Endothelial cell of umbilical vein (primary cell): ENCODE data around the gene IGSF3. TPM values are rescaled to one million over a fixed set of nuclear protein-coding genes. Genes with fewer than 3 reads are reported as not detected.

Source experiments
- BruUV-seq: library from RNA; stranded (reverse); fragments of 400-500 nt; replicated peaks from 2 replicates; lab custom pipeline; 2021; lab: Mats Ljungman, UMichigan
- CTCF ChIA-PET: fragments of 300-600, 350-600 bp; sonication (Branson Sonifier 250); formaldehyde crosslinking; loops from one replicate; lab custom pipeline; 2021; ENCODE audit warnings: antibody characterized with exemption, inconsistent platforms; lab: Charles Lee
- POLR2A ChIA-PET: fragments of 300-600, 350-600 bp; sonication (Branson Sonifier 250); formaldehyde crosslinking; loops from one replicate; lab custom pipeline; 2021; ENCODE audit warnings: antibody characterized with exemption, inconsistent platforms; lab: Charles Lee
- DNase-seq: peaks from one replicate; pipeline ENCODE4 v3.0.0-alpha.2; 2011; ENCODE audit warnings: low read depth, low spot score
- FAIRE-seq: peaks from 2 replicates; lab custom pipeline; 2011; peaks lifted over from hg19 to GRCh38; lab: Jason Lieb, UNC
- H2AFZ ChIP-seq: 2 replicates; pipeline ENCODE4 v1.6.0; 2012; ENCODE audit warnings: low read depth, low read length, control low read depth, inconsistent platforms
- H3K27ac ChIP-seq: 2 replicates; pipeline ENCODE4 v1.5.1; 2011; ENCODE audit warnings: low read depth, mild to moderate bottlenecking, control low read depth, low read length, moderate library complexity; ENCODE audit not compliant: insufficient read depth
- H3K27me3 ChIP-seq, 2 experiments: 2 replicates each; pipeline versions ENCODE4 v1.6.0 to v1.6.1; 2011; ENCODE audit warnings: low read length in 2 of 2, mixed read lengths in 1 of 2; ENCODE audit not compliant: control insufficient read depth in 2 of 2, insufficient read depth in 2 of 2
- H3K36me3 ChIP-seq, 2 experiments: 2 replicates in 1 of 2; 3 replicates in 1 of 2; pipeline ENCODE4 v1.5.1; 2011; ENCODE audit warnings: low read length in 2 of 2, mild to moderate bottlenecking in 1 of 2, moderate library complexity in 1 of 2; ENCODE audit not compliant: control insufficient read depth in 2 of 2, insufficient read depth in 2 of 2; ENCODE audit errors: extremely low read depth in 1 of 2
- H3K4me1 ChIP-seq: 3 replicates; pipeline ENCODE4 v1.5.1; 2011; ENCODE audit warnings: mild to moderate bottlenecking, low read length; ENCODE audit not compliant: control insufficient read depth, insufficient read depth; ENCODE audit errors: extremely low read depth
- H3K4me2 ChIP-seq: 2 replicates; pipeline ENCODE4 v1.6.1; 2011; ENCODE audit warnings: low read length, control low read depth, mixed read lengths; ENCODE audit not compliant: insufficient read depth
- H3K4me3 ChIP-seq, 3 experiments: fragments of 200-600 bp in 1 of 3; sonication (generic), shearing (Covaris generic) in 1 of 3; replicated peaks in 1 of 3; 2 replicates each; pipeline ENCODE4 v1.5.1; 2011 to 2016; ENCODE audit warnings: control low read depth in 3 of 3, low read length in 3 of 3, mild to moderate bottlenecking in 2 of 3, inconsistent platforms in 1 of 3, low read depth in 1 of 3, moderate library complexity in 1 of 3; ENCODE audit not compliant: insufficient read depth in 1 of 3
- H3K79me2 ChIP-seq: 2 replicates; pipeline ENCODE4 v1.6.0; 2012; ENCODE audit warnings: low read length, inconsistent platforms; ENCODE audit not compliant: control insufficient read depth, insufficient read depth
- H3K9ac ChIP-seq: replicated peaks from 2 replicates; pipeline ENCODE3; 2011; ENCODE audit warnings: low read length, control low read depth; ENCODE audit not compliant: insufficient read depth; ENCODE audit errors: extremely low read depth
- H3K9me1 ChIP-seq: replicated peaks from 3 replicates; pipeline ENCODE4 v1.6.0; 2011; ENCODE audit warnings: mild to moderate bottlenecking, low read length; ENCODE audit not compliant: control insufficient read depth, insufficient read depth; ENCODE audit errors: extremely low read depth
- H3K9me3 ChIP-seq: replicated peaks from 2 replicates; pipeline ENCODE4 v1.5.1; 2012; ENCODE audit warnings: low read length, inconsistent platforms; ENCODE audit not compliant: control insufficient read depth, insufficient read depth
- H4K20me1 ChIP-seq: replicated peaks from 2 replicates; pipeline ENCODE3; 2011; ENCODE audit warnings: mild to moderate bottlenecking, low read length; ENCODE audit not compliant: control insufficient read depth, insufficient read depth; ENCODE audit errors: extremely low read depth
- CTCF ChIP-seq, 2 donors: IDR thresholded peaks; 1 replicate in 1 of 2; 2 replicates in 1 of 2; pipeline ENCODE4 v1.5.1; 2011; ENCODE audit warnings: low read length in 2 of 2, mild to moderate bottlenecking in 2 of 2, moderate library complexity in 2 of 2, control low read depth in 1 of 2, inconsistent platforms in 1 of 2, low read depth in 1 of 2; ENCODE audit not compliant: insufficient read depth in 1 of 2; ENCODE audit errors: extremely low read depth in 1 of 2
- GATA2 ChIP-seq: IDR thresholded peaks from 2 replicates; pipeline ENCODE4 v1.7.0; 2011; ENCODE audit warnings: low read depth, mild to moderate bottlenecking, moderate library complexity, mixed read lengths, low read length; ENCODE audit not compliant: insufficient read length, insufficient read depth
- JUN ChIP-seq: IDR thresholded peaks from 2 replicates; pipeline ENCODE4 v1.6.1; 2011; ENCODE audit warnings: borderline replicate concordance, low read depth; ENCODE audit not compliant: insufficient read length, insufficient read depth
- MAX ChIP-seq: IDR thresholded peaks from 2 replicates; pipeline ENCODE4 v1.6.1; 2011; ENCODE audit not compliant: insufficient read depth, insufficient read length
- MYC ChIP-seq: IDR thresholded peaks from one replicate; pipeline ENCODE4 v1.6.1; 2011; ENCODE audit warnings: mild to moderate bottlenecking, low read depth, low read length
- dilution Hi-C: fragments of 300-500 bp; cut with MboI; formaldehyde crosslinking; loops from one replicate; pipeline ENCODE4 v1.15.0; 2019; ENCODE audit warnings: low sequenced_read_pairs; ENCODE audit not compliant: extremely low pct_ligation_motif_present
- intact Hi-C: fragments of 100-400 bp; cut with micrococcal nuclease; formaldehyde crosslinking; loops from one replicate; pipeline ENCODE4 v1.10.0; 2022
- polyA plus RNA-seq, 4 experiments: library from polyadenylated mRNA; depleted of rRNA in 3 of 4; stranded (reverse) in 3 of 4; unstranded in 1 of 4; fragments of >200 nt; gene quantifications; 2 replicates each; pipeline versions ENCODE4 v1.2.1 to v1.2.3, GENCODE V29; 2011 to 2012; ENCODE audit warnings: missing spikeins in 1 of 4
- total RNA-seq: library from RNA; stranded (reverse); gene quantifications from 2 replicates; pipeline ENCODE4 v1.2.3, GENCODE V29; 2021

Gene IGSF3
- total and polyA plus RNA-seq, 2 donors (not counting 3 experiments of a cell fraction or from before 2014, with no cell fraction given) = 0.63 to 2.2 TPM

GRCh38 chr1:116668277-116668676 is 744 bp upstream of the IGSF3 start:
- Histone ChIP-seq H3K4me3 (no peak overlapping the region), H3K4me2 (no peak overlapping the region), H3K9ac (no peak overlapping the region), H3K79me2 (no peaks in the 10 kb centered on the region), H3K4me1 (peaks cover 2% of the 10 kb centered on the region), H3K27ac (no peak overlapping the region), H2AFZ (no peak overlapping the region), H3K9me3 (no peaks in the 10 kb centered on the region), H3K27me3 (peaks cover 28 to 30% of the 10 kb centered on the region in 2 experiments), H3K9me1 (no peaks in the 10 kb centered on the region), H3K36me3 (no peaks in the 10 kb centered on the region), H4K20me1 (no peaks in the 10 kb centered on the region)
- ChIA-PET CTCF (interaction anchor here (0.7 kb wide), 1 partner anchor 460 kb away, joined by 3 read pairs; no protein-coding TSS in a partner anchor), POLR2A (no interaction called here)
- DNase-seq = no peak
- no TSS peak for BruUV-seq
- intact Hi-C loops = loop anchor here (10.0 kb wide), 1 partner anchor 53 kb away; no protein-coding TSS in a partner anchor
- TF ChIP-seq JUN (no peak), CTCF (IDR thresholded peaks at IDR 0.05; ENCODE audit: extremely low read depth in 1 of 2, insufficient read depth in 1 of 2, low read depth in 1 of 2, low read length in 2 of 2) (no peak), MYC (no peak), MAX (no peak), GATA2 (no peak)
- dilution Hi-C loops = no loop called here
- no peak for FAIRE-seq
